Fibroblast of the aortic adventitia (primary cell): ENCODE measurements around the gene TOGARAM1. TPM values are rescaled to one million over a fixed set of nuclear protein-coding genes. Genes with fewer than 3 reads are reported as not detected.

Source experiments
- DNase-seq: peaks from one replicate; pipeline ENCODE4 v3.0.0-alpha.2; 2010; ENCODE audit warnings: low read depth
- H3K4me3 ChIP-seq: 2 replicates; pipeline ENCODE4 v1.5.1; 2011; ENCODE audit warnings: low read depth, mild to moderate bottlenecking, control low read depth, low read length, moderate library complexity
- total RNA-seq: library from RNA; depleted of rRNA; stranded (reverse); fragments of >200 nt; gene quantifications from 2 replicates; pipeline ENCODE4 v1.2.3, GENCODE V29; 2012; ENCODE audit warnings: low replicate concordance
- TF ChIP-seq, protein P1 (sequence below): IDR thresholded peaks from 2 replicates; pipeline ENCODE4 v1.5.1; 2011; ENCODE audit warnings: mild to moderate bottlenecking, low read length, control low read depth, inconsistent platforms; ENCODE audit not compliant: insufficient read depth

Gene TOGARAM1
- total RNA-seq, 1 donor, result 34.0 TPM

DNA sequence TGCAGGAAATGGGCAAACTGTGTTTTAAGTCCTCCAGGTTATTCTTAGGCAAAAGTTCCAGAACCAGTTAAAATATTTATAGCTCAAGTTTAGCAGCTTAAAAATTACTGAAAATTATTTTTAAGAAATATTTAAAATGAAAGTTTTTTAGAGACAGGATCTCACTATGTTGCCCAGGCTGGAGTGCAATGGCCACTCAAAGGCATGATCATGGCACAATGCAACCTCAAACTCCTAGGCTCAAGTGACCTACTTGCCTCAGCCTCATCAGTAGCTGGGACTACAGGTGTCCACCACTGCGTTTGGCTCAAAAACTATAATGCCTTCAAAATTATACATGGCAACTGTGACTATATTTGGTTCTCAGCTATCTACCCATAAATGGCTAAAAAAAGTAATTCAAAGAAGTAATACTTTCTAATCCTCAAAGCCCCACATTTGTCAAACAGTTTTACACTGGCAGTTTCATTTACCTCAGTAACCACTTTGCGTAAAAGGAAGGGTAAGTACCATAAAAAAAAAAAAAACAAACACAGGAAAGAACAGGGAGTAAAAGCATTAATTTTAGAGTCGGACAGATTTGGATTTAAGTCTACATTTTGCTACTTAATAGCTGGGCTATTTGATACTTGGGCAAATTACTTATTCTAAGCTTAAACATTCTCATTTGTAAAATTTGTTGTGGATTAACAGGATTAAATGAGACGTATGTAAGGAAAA, 9.4 kb upstream of the TOGARAM1 start:
- DNase-seq, result no peak
- TF ChIP-seq, protein P1, sequence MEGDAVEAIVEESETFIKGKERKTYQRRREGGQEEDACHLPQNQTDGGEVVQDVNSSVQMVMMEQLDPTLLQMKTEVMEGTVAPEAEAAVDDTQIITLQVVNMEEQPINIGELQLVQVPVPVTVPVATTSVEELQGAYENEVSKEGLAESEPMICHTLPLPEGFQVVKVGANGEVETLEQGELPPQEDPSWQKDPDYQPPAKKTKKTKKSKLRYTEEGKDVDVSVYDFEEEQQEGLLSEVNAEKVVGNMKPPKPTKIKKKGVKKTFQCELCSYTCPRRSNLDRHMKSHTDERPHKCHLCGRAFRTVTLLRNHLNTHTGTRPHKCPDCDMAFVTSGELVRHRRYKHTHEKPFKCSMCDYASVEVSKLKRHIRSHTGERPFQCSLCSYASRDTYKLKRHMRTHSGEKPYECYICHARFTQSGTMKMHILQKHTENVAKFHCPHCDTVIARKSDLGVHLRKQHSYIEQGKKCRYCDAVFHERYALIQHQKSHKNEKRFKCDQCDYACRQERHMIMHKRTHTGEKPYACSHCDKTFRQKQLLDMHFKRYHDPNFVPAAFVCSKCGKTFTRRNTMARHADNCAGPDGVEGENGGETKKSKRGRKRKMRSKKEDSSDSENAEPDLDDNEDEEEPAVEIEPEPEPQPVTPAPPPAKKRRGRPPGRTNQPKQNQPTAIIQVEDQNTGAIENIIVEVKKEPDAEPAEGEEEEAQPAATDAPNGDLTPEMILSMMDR, result no peak
- H3K4me3 ChIP-seq, result no peak overlapping the region

DNA sequence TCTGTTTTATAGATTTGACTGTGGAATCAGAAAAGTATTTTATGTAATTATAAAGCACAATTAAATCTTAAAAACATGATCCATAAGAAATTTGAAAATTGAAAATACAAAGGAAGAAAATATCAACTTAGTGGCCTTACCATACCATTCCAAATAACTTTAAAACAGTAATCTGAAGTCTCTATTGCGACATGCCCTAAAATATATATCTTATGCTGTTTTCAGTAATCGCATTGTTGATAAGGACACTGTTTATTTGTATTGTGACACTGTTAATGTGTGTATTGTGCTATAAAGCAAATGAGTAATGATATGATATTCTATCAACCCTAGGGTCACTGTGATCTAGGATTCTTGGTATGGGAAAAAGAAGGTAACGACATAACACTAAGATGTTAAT, 7.2 kb upstream of the TOGARAM1 start:
- TF ChIP-seq, protein P1, result no peak
- no peak overlapping the region for H3K4me3 ChIP-seq
- DNase-seq, result no peak

DNA sequence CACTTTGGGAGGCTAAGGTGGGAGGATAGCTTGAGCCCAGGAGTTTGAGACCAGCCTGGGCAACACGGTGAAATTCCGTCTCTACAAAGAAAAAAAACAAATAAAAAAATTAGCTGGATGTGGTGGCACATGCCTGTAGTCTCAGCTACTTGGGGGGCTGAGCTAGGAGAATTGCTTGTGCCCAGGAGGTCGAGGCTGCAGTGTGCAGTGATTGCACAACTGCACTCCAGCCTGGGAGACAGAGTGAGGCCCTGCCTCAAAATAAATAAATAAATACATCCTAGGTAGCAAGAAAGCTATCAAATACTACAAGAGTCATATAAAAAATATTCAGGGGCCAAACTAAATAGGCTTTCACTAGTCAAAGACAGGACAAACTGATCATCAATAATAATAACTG, 6.5 kb upstream of the TOGARAM1 start:
- TF ChIP-seq, protein P1, result no peak
- no peak for DNase-seq

DNA sequence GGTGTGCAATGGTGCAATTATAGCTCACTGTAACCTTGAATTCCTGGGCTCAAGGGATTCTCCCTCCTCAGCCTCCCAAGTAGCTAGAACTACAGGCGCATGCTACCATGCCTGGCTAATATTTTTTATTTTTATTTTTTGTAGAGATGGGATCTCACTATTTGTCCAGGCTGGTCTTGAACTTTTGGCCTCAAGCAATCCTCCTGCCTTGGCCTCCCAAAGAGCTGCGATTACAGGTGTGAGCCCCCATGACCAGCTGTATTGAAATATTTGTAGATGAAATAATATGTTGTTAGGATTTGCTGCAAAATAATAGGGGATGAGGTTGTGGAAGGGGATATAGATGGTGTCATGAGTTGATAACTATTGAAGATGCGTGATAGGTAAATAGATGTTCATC, 5.1 kb upstream of the TOGARAM1 start:
- H3K4me3 ChIP-seq, result no peak overlapping the region
- no peak for DNase-seq
- TF ChIP-seq, protein P1, result no peak

More for the DNA sequence above, 6.5 kb upstream of the TOGARAM1 start:
- no peak overlapping the region for H3K4me3 ChIP-seq

DNA sequence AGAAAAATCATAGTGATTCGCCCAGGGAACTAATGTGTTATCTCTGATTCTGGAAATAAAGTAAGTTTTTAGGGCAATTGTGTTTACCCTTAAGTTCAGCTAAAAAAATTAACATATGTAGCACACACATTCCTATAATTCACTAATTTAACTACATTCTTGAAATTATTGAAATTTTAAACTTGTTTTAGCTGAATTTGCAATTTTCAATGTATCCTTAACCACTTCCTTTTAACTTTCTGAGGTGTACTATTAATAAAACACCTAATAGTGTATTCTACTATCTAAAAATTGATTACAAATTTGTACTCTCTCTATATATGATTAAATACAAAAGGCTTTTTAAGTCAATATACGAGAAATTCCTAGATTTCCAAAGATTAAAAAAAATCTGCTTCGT, 2.5 kb upstream of the TOGARAM1 start:
- TF ChIP-seq, protein P1, result no peak
- no peak for DNase-seq
- H3K4me3 ChIP-seq, result peak overlapping the region; percentile 75

DNA sequence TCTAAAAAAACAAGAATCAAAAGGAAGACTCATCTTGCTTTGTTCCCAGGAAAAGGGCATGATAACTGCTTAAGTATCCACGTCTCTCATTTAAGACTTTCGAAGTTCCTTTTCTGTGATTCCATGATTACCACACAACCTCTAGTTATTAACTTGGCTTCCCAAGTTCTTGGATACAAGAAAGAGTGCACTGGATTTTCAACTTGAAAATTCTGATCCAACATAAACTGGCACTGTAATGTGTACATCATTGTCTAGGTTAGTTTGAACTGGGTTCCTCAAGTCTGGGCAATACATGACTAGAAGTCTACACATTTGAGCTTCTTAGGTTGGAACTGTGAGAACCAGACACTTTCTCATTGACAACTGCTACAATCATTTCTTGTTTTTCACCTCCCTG, 1.8 kb upstream of the TOGARAM1 start:
- TF ChIP-seq, protein P1, result no peak
- DNase-seq, result peak; percentile 22

DNA sequence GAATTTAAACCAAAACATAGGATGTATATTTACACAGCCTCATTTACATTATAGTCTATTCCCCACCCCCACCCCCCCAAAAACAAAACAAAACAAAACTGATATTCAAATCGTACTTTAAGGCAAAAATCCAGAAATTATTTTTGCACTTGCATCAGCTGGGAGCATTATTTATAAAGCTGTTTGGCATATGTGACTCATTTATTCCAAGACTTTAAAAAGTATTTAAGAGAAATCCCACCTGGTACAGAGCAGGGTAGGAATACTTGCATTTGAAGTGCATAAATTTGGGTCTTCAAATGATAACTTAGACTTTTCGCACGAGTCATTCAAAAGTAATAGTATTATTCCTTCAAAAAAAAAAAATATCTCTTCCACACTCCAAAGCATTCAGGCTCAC, 1.3 kb upstream of the TOGARAM1 start:
- TF ChIP-seq, protein P1, result no peak
- peak; percentile 23 for DNase-seq
- H3K4me3 ChIP-seq, result peak overlapping the region; percentile 75

More for the DNA sequence above, 1.8 kb upstream of the TOGARAM1 start:
- H3K4me3 ChIP-seq, result peak overlapping the region; percentile 75
